ENCODE results near the gene PBX4. TPM values are rescaled to one million over a fixed set of nuclear protein-coding genes. Genes with fewer than 3 reads are reported as not detected.

PBX4 gene
- total and polyA plus RNA-seq, 4 donors, result 4.3 to 13.6 (median 8.4) TPM

GRCh38 chr19:19530889-19531288, 87.6 kb downstream of the PBX4 start:
- Histone ChIP-seq H3K4me1 (ENCODE audit: control insufficient read depth, insufficient read depth, low read length) (peaks cover 36% of the 10 kb centered on the region), H3K9me3 (ENCODE audit: control insufficient read depth, insufficient read depth, low read length) (no peaks in the 10 kb centered on the region), H3K36me3 (ENCODE audit: control insufficient read depth, insufficient read depth, low read length) (peaks cover 58% of the 10 kb centered on the region), H3K27ac (ENCODE audit: low read depth, low read length) (no peak overlapping the region), H3K27me3 (ENCODE audit: control insufficient read depth, insufficient read depth, low read length) (no peaks in the 10 kb centered on the region), H3K4me3 (ENCODE audit: low read depth, low read length) (no peak overlapping the region)
- no peak for DNase-seq (ENCODE audit: low read depth in 4 of 6, low spot score in 6 of 6)
- 88% methylated on average over 4 of the region's 4 CpGs for WGBS (ENCODE audit: insufficient coverage)

GRCh38 chr19:19530423-19530804, 88.1 kb downstream of the PBX4 start:
- DNase-seq (ENCODE audit: low read depth in 4 of 6, low spot score in 6 of 6), result no peak
- Histone ChIP-seq H3K4me3 (ENCODE audit: low read depth, low read length) (no peak overlapping the region), H3K27me3 (ENCODE audit: control insufficient read depth, insufficient read depth, low read length) (no peaks in the 10 kb centered on the region), H3K9me3 (ENCODE audit: control insufficient read depth, insufficient read depth, low read length) (no peaks in the 10 kb centered on the region), H3K36me3 (ENCODE audit: control insufficient read depth, insufficient read depth, low read length) (peaks cover 58% of the 10 kb centered on the region), H3K4me1 (ENCODE audit: control insufficient read depth, insufficient read depth, low read length) (peaks cover 41% of the 10 kb centered on the region), H3K27ac (ENCODE audit: low read depth, low read length) (no peak overlapping the region)
- WGBS (ENCODE audit: insufficient coverage), result 80% methylated on average over 1 of the region's 9 CpGs

GRCh38 chr19:19529783-19530422, 88.6 kb downstream of the PBX4 start:
- no peaks in the 10 kb centered on the region for H3K9me3 ChIP-seq (ENCODE audit: control insufficient read depth, insufficient read depth, low read length)
- no peak for DNase-seq (ENCODE audit: low read depth in 4 of 6, low spot score in 6 of 6)
- H3K27me3 ChIP-seq (ENCODE audit: control insufficient read depth, insufficient read depth, low read length), result no peaks in the 10 kb centered on the region
- peaks cover 58% of the 10 kb centered on the region for H3K36me3 ChIP-seq (ENCODE audit: control insufficient read depth, insufficient read depth, low read length)
- H3K4me3 ChIP-seq (ENCODE audit: low read depth, low read length), result no peak overlapping the region
- H3K4me1 ChIP-seq (ENCODE audit: control insufficient read depth, insufficient read depth, low read length), result peaks cover 42% of the 10 kb centered on the region
- no peak overlapping the region for H3K27ac ChIP-seq (ENCODE audit: low read depth, low read length)
- 84% methylated on average over 8 of the region's 11 CpGs for WGBS (ENCODE audit: insufficient coverage)

- H3K27me3 ChIP-seq (ENCODE audit: control insufficient read depth, insufficient read depth, low read length), result no peaks in the 10 kb centered on the region
- peak in 5 of 6 donors; percentile 55 to 95 (median 71) for DNase-seq (ENCODE audit: low read depth in 4 of 6, low spot score in 6 of 6)
- peaks cover 64% of the 10 kb centered on the region for H3K36me3 ChIP-seq (ENCODE audit: control insufficient read depth, insufficient read depth, low read length)
- peaks cover 42% of the 10 kb centered on the region for H3K4me1 ChIP-seq (ENCODE audit: control insufficient read depth, insufficient read depth, low read length)
- peak within 1 kb of the TSS; percentile 33 for H3K4me3 ChIP-seq (ENCODE audit: low read depth, low read length)
- H3K9me3 ChIP-seq (ENCODE audit: control insufficient read depth, insufficient read depth, low read length), result no peaks in the 10 kb centered on the region
- 8% methylated on average over 46 of the region's 50 CpGs for WGBS (ENCODE audit: insufficient coverage)
- H3K27ac ChIP-seq (ENCODE audit: low read depth, low read length), result no peak within 1 kb of the TSS
These were observed 89.6 kb downstream of the PBX4 start, which contains the start of gene YJEFN3 for GRCh38 chr19:19528721-19529490. YJEFN3 (plus strand) TSS chr19:19528911; CDS start chr19:19528933, 22 bp downstream.

- H3K36me3 ChIP-seq (ENCODE audit: control insufficient read depth, insufficient read depth, low read length), result peaks cover 61% of the 10 kb centered on the region
- 85% methylated on average over 21 of the region's 27 CpGs for WGBS (ENCODE audit: insufficient coverage)
- DNase-seq (ENCODE audit: low read depth in 4 of 6, low spot score in 6 of 6), result no peak
- H3K27ac ChIP-seq (ENCODE audit: low read depth, low read length), result no peak overlapping the region
- H3K9me3 ChIP-seq (ENCODE audit: control insufficient read depth, insufficient read depth, low read length), result no peaks in the 10 kb centered on the region
- H3K4me3 ChIP-seq (ENCODE audit: low read depth, low read length), result no peak overlapping the region
- H3K4me1 ChIP-seq (ENCODE audit: control insufficient read depth, insufficient read depth, low read length), result peaks cover 42% of the 10 kb centered on the region
- no peaks in the 10 kb centered on the region for H3K27me3 ChIP-seq (ENCODE audit: control insufficient read depth, insufficient read depth, low read length)
These were observed 90.5 kb downstream of the PBX4 start for GRCh38 chr19:19527674-19528625.

- Histone ChIP-seq H3K27ac (ENCODE audit: low read depth, low read length) (no peak overlapping the region), H3K4me1 (ENCODE audit: control insufficient read depth, insufficient read depth, low read length) (peaks cover 42% of the 10 kb centered on the region), H3K36me3 (ENCODE audit: control insufficient read depth, insufficient read depth, low read length) (peaks cover 56% of the 10 kb centered on the region), H3K9me3 (ENCODE audit: control insufficient read depth, insufficient read depth, low read length) (no peaks in the 10 kb centered on the region), H3K27me3 (ENCODE audit: control insufficient read depth, insufficient read depth, low read length) (no peaks in the 10 kb centered on the region), H3K4me3 (ENCODE audit: low read depth, low read length) (no peak overlapping the region)
- no peak for DNase-seq (ENCODE audit: low read depth in 4 of 6, low spot score in 6 of 6)
- WGBS (ENCODE audit: insufficient coverage), result 94% methylated on average over 9 of the region's 9 CpGs
These were observed 91.2 kb downstream of the PBX4 start for GRCh38 chr19:19527371-19527656.

- H3K27ac ChIP-seq (ENCODE audit: low read depth, low read length), result peak overlapping the region; percentile 40
- peaks cover 56% of the 10 kb centered on the region for H3K36me3 ChIP-seq (ENCODE audit: control insufficient read depth, insufficient read depth, low read length)
- no peak for DNase-seq (ENCODE audit: low read depth in 4 of 6, low spot score in 6 of 6)
- H3K4me1 ChIP-seq (ENCODE audit: control insufficient read depth, insufficient read depth, low read length), result peaks cover 38% of the 10 kb centered on the region
- no peak overlapping the region for H3K4me3 ChIP-seq (ENCODE audit: low read depth, low read length)
- 75% methylated on average over 15 of the region's 28 CpGs for WGBS (ENCODE audit: insufficient coverage)
- no peaks in the 10 kb centered on the region for H3K9me3 ChIP-seq (ENCODE audit: control insufficient read depth, insufficient read depth, low read length)
- H3K27me3 ChIP-seq (ENCODE audit: control insufficient read depth, insufficient read depth, low read length), result no peaks in the 10 kb centered on the region
These were observed 91.7 kb downstream of the PBX4 start for GRCh38 chr19:19526581-19527370.

GRCh38 chr19:19525611-19526380, 92.7 kb downstream of the PBX4 start:
- Histone ChIP-seq H3K27me3 (ENCODE audit: control insufficient read depth, insufficient read depth, low read length) (no peaks in the 10 kb centered on the region), H3K36me3 (ENCODE audit: control insufficient read depth, insufficient read depth, low read length) (peaks cover 57% of the 10 kb centered on the region), H3K4me1 (ENCODE audit: control insufficient read depth, insufficient read depth, low read length) (peaks cover 38% of the 10 kb centered on the region), H3K27ac (ENCODE audit: low read depth, low read length) (no peak overlapping the region), H3K4me3 (ENCODE audit: low read depth, low read length) (no peak overlapping the region), H3K9me3 (ENCODE audit: control insufficient read depth, insufficient read depth, low read length) (no peaks in the 10 kb centered on the region)
- DNase-seq (ENCODE audit: low read depth in 4 of 6, low spot score in 6 of 6), result no peak
- 81% methylated on average over 20 of the region's 23 CpGs for WGBS (ENCODE audit: insufficient coverage)
